Heart right ventricle (tissue), 16 donors: Measurements from ENCODE around the gene TMED8. TPM values are rescaled to one million over a fixed set of nuclear protein-coding genes. Genes with fewer than 3 reads are reported as not detected.

Experiments used
- ATAC-seq, 8 donors: fragments of 200-7000 bp; cut with Tn5 transposase; one replicate each; pipeline ENCODE4 v1.9.1; 2020; ENCODE audit warnings: mild to moderate bottlenecking in 8 of 8, moderate library complexity in 8 of 8, moderate number of reproducible peaks in 1 of 8
- DNase-seq, 2 donors: peaks; one replicate each; pipeline ENCODE4 v3.0.0-alpha.2; 2020
- H3K27ac ChIP-seq, 10 donors: fragments of 200-600 bp; sonication (generic) in 2 of 10; one replicate each; pipeline versions ENCODE4 v1.5.0 to v1.8.0; 2020 to 2022; ENCODE audit warnings: mild to moderate bottlenecking in 3 of 10
- H3K27me3 ChIP-seq, 7 donors: fragments of 200-600 bp; one replicate each; pipeline ENCODE4 v1.8.0; 2021 to 2022; ENCODE audit warnings: mild to moderate bottlenecking in 2 of 7
- H3K36me3 ChIP-seq, 9 donors: fragments of 200-600 bp; sonication (generic) in 1 of 9; one replicate each; pipeline versions ENCODE4 v1.5.0 to v1.8.0; 2020 to 2022; ENCODE audit warnings: mild to moderate bottlenecking in 2 of 9
- H3K4me1 ChIP-seq, 9 donors: fragments of 200-600 bp; sonication (generic) in 1 of 9; one replicate each; pipeline versions ENCODE4 v1.5.0 to v1.8.0; 2020 to 2022; ENCODE audit warnings: mild to moderate bottlenecking in 4 of 9
- H3K4me3 ChIP-seq, 10 donors: fragments of 200-600 bp; sonication (generic) in 2 of 10; one replicate each; pipeline versions ENCODE4 v1.5.0 to v1.8.0; 2020 to 2022; ENCODE audit warnings: mild to moderate bottlenecking in 7 of 10, moderate library complexity in 2 of 10
- H3K9me3 ChIP-seq, 11 donors: fragments of 200-600 bp in 10 of 11; sonication (generic) in 2 of 11; one replicate each; pipeline versions ENCODE4 v1.5.0 to v1.8.0; 2013 to 2022; ENCODE audit warnings: mild to moderate bottlenecking in 2 of 11, control low read depth in 1 of 11, moderate library complexity in 1 of 11
- CTCF ChIP-seq, 9 donors: fragments of 200-600 bp; sonication (generic) in 2 of 9; IDR thresholded peaks; one replicate each; pipeline versions ENCODE4 v1.5.0 to v1.8.0; 2021 to 2022; ENCODE audit warnings: antibody characterized with exemption in 9 of 9, mild to moderate bottlenecking in 5 of 9, moderate library complexity in 1 of 9
- WGBS, 2 donors: extraction: QIAGEN DNeasy Blood & Tissue Kit; methylation state at CpG; one replicate each; pipeline ENCODE4 v1.1.7; 2013; ENCODE audit warnings: inconsistent platforms in 1 of 2; 5-methylcytosine and 5-hydroxymethylcytosine counted together
- intact Hi-C, 10 donors: fragments of 100-400 bp; cut with DNase I; formaldehyde crosslinking; loops; one replicate each; pipeline versions ENCODE4 v1.11.1 to v1.14.2; 2022
- polyA plus RNA-seq, 2 donors: library from polyadenylated mRNA; stranded (reverse); fragments of 200-250 nt; gene quantifications; one replicate each; pipeline ENCODE4 v1.2.3, GENCODE V29; 2013
- total RNA-seq, 10 donors: library from RNA; stranded (reverse); fragmentation: NEBNext Ultra II Directional in 3 of 10; extraction: Animal tissue kit (Norgen Biotek cat#: 25700) in 3 of 10; gene quantifications; one replicate each; pipeline versions ENCODE4 v1.2.1 to v1.2.4, GENCODE V29; 2021 to 2023
- donor health status: Arrhythmogenic right ventricular cardiomyopathy.
- donor health status: ischemic (EF 13 %, LVEDD 7.1; RV severe dilation, severe dysfunction).
- donor health status: healthy with polysubstance abuse.
- donor health status: DM: no; HTN: yes; CAD: no.
- donor health status: DM: no; HTN: no; CAD: no.
- donor health status: ischemic (EF 25% LVEDD 6.9; RV normal size, moderate dysfunction).
- donor health status: ischemic (EF 25% LVEDD 5.7; RV mildly dilated, moderate dysfunction).
- donor health status: healthy.
- donor health status: DM: yes; HTN: yes; CAD: no.
- donor health status: Ischemic cardiomyopathy.
- donor health status: ischemic (EF 35%, LVEDD 5.7; RV mildly dilated, moderate dysfunction).
- donor health status: nonischemic (EF 11% LVEDD 7.7; RV severe dilation, severe dysfunction).
- donor health status: DM: yes; HTN: yes; CAD: no.
- donor health status: PGD.
- donor health status: ischemic (EF 29% LVEDD 5.4; RV normal size, mild dysfunction).
- donor health status: nonischemic (EF 23%, LVEDD 6.1; RV moderate dilation, normal function).

TMED8 gene
- total and polyA plus RNA-seq, 12 donors: 1.8 to 8.7 (median 6.8) TPM

GRCh38 chr14:77343662-77344061, 33.2 kb downstream of the TMED8 start:
- no peak for TF ChIP-seq CTCF (IDR thresholded peaks at IDR 0.05)
- Histone ChIP-seq H3K4me3 (no peak overlapping the region), H3K4me1 (peaks cover 0 to 9% (median 0%) of the 10 kb centered on the region in 9 donors), H3K9me3 (no peaks in the 10 kb centered on the region), H3K36me3 (peaks cover 0 to 58% (median 12%) of the 10 kb centered on the region in 9 donors), H3K27me3 (no peaks in the 10 kb centered on the region), H3K27ac (no peak overlapping the region)
- DNase-seq: no peak
- no peak for ATAC-seq
- 88% methylated on average over 2 of the region's 2 CpGs for WGBS, 2 donors
- intact Hi-C loops: no loop called here

GRCh38 chr14:77342726-77343397, 34.0 kb downstream of the TMED8 start:
- TF ChIP-seq CTCF (IDR thresholded peaks at IDR 0.05): no peak
- peaks cover 0 to 7% (median 0%) of the 10 kb centered on the region in 9 donors for H3K4me1 ChIP-seq
- intact Hi-C loops: no loop called here
- peaks cover 0 to 58% (median 12%) of the 10 kb centered on the region in 9 donors for H3K36me3 ChIP-seq
- no peaks in the 10 kb centered on the region for H3K27me3 ChIP-seq
- DNase-seq: no peak
- H3K9me3 ChIP-seq: no peaks in the 10 kb centered on the region
- H3K27ac ChIP-seq: no peak overlapping the region
- no peak overlapping the region for H3K4me3 ChIP-seq
- 92 to 93% methylated on average over 10 of the region's 10 CpGs for WGBS, 2 donors
- no peak for ATAC-seq

GRCh38 chr14:77340389-77340788, 36.5 kb downstream of the TMED8 start:
- WGBS, 2 donors: 86 to 94% methylated on average over 4 of the region's 4 CpGs
- no peak overlapping the region for H3K4me3 ChIP-seq
- DNase-seq (no peak), ATAC-seq (no peak)
- no peak overlapping the region for H3K27ac ChIP-seq
- no peaks in the 10 kb centered on the region for H3K4me1 ChIP-seq
- no peaks in the 10 kb centered on the region for H3K9me3 ChIP-seq
- TF ChIP-seq CTCF (IDR thresholded peaks at IDR 0.05): no peak
- no peaks in the 10 kb centered on the region for H3K27me3 ChIP-seq
- intact Hi-C loops: no loop called here
- peaks cover 0 to 68% (median 12%) of the 10 kb centered on the region in 9 donors for H3K36me3 ChIP-seq

- DNase-seq (no peak), ATAC-seq (no peak)
- H3K9me3 ChIP-seq: no peaks in the 10 kb centered on the region
- no peak for TF ChIP-seq CTCF (IDR thresholded peaks at IDR 0.05)
- intact Hi-C loops: no loop called here
- H3K36me3 ChIP-seq: peaks cover 0 to 68% (median 12%) of the 10 kb centered on the region in 9 donors
- H3K4me3 ChIP-seq: no peak overlapping the region
- H3K27me3 ChIP-seq: no peaks in the 10 kb centered on the region
- H3K27ac ChIP-seq: no peak overlapping the region
- H3K4me1 ChIP-seq: no peaks in the 10 kb centered on the region
- 100% methylated on average over 1 of the region's 1 CpG for WGBS, 2 donors
Measured at GRCh38 chr14:77339407-77339806, 37.5 kb downstream of the TMED8 start.
